ENCODE measurements around the gene RLN3. TPM values are rescaled to one million over a fixed set of nuclear protein-coding genes. Genes with fewer than 3 reads are reported as not detected.

The RLN3 gene
- total and polyA plus RNA-seq, 9 of the 15 experiments (the other 6 are each of a cell fraction or from before 2014, with no cell fraction given) = 0.31 to 1.2 (median 0.71) TPM; not detected in 6

GRCh38 chr19:14006766-14007562, 21.0 kb upstream of the RLN3 start (continued):
- TF ChIP-seq GMEB1 (CRISPR knock-in tag; IDR thresholded peaks at IDR 0.05) (peak; percentile 60), LEF1 (IDR thresholded peaks at IDR 0.05) (peak; percentile 98), HOMEZ (CRISPR knock-in tag; IDR thresholded peaks at IDR 0.05) (no peak), ZFPM2 (CRISPR knock-in tag; IDR thresholded peaks at IDR 0.05) (no peak), ZNF583 (CRISPR knock-in tag; IDR thresholded peaks at IDR 0.05) (peak; percentile 66; the same call in 1 of the 2 replicates), NKRF (IDR thresholded peaks at IDR 0.05; ENCODE audit: borderline replicate concordance) (peak; percentile 64; the same call in 1 of the 2 replicates), DDX20 (tag; IDR thresholded peaks at IDR 0.05; ENCODE audit: low read depth) (no peak), BMI1 (IDR thresholded peaks at IDR 0.05; ENCODE audit: low read length) (peak; percentile 66; the same call in 1 of the 2 replicates), MXD1 (CRISPR knock-in tag; IDR thresholded peaks at IDR 0.05; ENCODE audit: borderline replicate concordance, poor library complexity, severe bottlenecking) (no peak), ZBTB12 (CRISPR knock-in tag; IDR thresholded peaks at IDR 0.05) (peak; percentile 97), MIER1 (IDR thresholded peaks at IDR 0.05; ENCODE audit: low read depth) (no peak), TOE1 (IDR thresholded peaks at IDR 0.05; ENCODE audit: borderline replicate concordance) (peak; percentile 87), TOE1 (CRISPR knock-in tag; IDR thresholded peaks at IDR 0.05; ENCODE audit: borderline replicate concordance, low read depth) (no peak), ZNF263 (CRISPR knock-in tag; IDR thresholded peaks at IDR 0.05; ENCODE audit: borderline replicate concordance) (peak; percentile 81), KLF10 (CRISPR knock-in tag; IDR thresholded peaks at IDR 0.05) (no peak), ZNF324 (CRISPR knock-in tag; IDR thresholded peaks at IDR 0.05) (no peak), ZNF699 (CRISPR knock-in tag; IDR thresholded peaks at IDR 0.05; ENCODE audit: insufficient replicate concordance) (no peak), ZBTB9 (CRISPR knock-in tag; IDR thresholded peaks at IDR 0.05) (peak; percentile 91), NFRKB (IDR thresholded peaks at IDR 0.05; ENCODE audit: low read depth) (peak; percentile 72; the same call in 1 of the 2 replicates)

Measured in K562 (cell line).